ENCODE data around the gene PRND.
"Not testable (repeated sequence)": the region's sequence is repeated elsewhere in the genome, so short reads cannot be mapped to it uniquely, and the experiment has no call there.

Gene PRND

GRCh38 chr20:4737857-4738627, 16.3 kb downstream of the PRND start:
- DNase-seq (ENCODE audit: low spot score): no peak

- DNase-seq (ENCODE audit: low spot score): peak; percentile 74
These were observed 19.2 kb downstream of the PRND start for GRCh38 chr20:4740774-4741431.

- DNase-seq (ENCODE audit: low spot score): no peak
These were observed 27.1 kb downstream of the PRND start for GRCh38 chr20:4748847-4749246.

GRCh38 chr20:4749326-4749725, 27.6 kb downstream of the PRND start:
- DNase-seq (ENCODE audit: low spot score): no peak

- no peak for DNase-seq (ENCODE audit: low spot score)
These were observed 28.7 kb downstream of the PRND start for GRCh38 chr20:4750381-4750780.

- not testable (repeated sequence) for DNase-seq (ENCODE audit: low spot score)
These were observed 37.6 kb downstream of the PRND start for GRCh38 chr20:4759100-4759884.

GRCh38 chr20:4763261-4763660, 41.6 kb downstream of the PRND start:
- no peak for DNase-seq (ENCODE audit: low spot score)

GRCh38 chr20:4763723-4764510, 42.2 kb downstream of the PRND start:
- DNase-seq (ENCODE audit: low spot score): no peak

- DNase-seq (ENCODE audit: low spot score): no peak
These were observed 43.1 kb downstream of the PRND start for GRCh38 chr20:4764805-4765204.

- no peak for DNase-seq (ENCODE audit: low spot score)
These were observed 44.0 kb downstream of the PRND start for GRCh38 chr20:4765681-4766080.

- DNase-seq (ENCODE audit: low spot score): no peak
These were observed 44.9 kb downstream of the PRND start for GRCh38 chr20:4766631-4767030.

- no peak for DNase-seq (ENCODE audit: low spot score)
These were observed 45.4 kb downstream of the PRND start for GRCh38 chr20:4767084-4767483.

- no peak for DNase-seq (ENCODE audit: low spot score)
These were observed 47.6 kb downstream of the PRND start for GRCh38 chr20:4769328-4769727.

- no peak for DNase-seq (ENCODE audit: low spot score)
These were observed 48.3 kb downstream of the PRND start for GRCh38 chr20:4770026-4770425.

- DNase-seq (ENCODE audit: low spot score): no peak
These were observed 49.3 kb downstream of the PRND start for GRCh38 chr20:4771004-4771403.

- DNase-seq (ENCODE audit: low spot score): no peak
These were observed 50.4 kb downstream of the PRND start for GRCh38 chr20:4772132-4772531.

GRCh38 chr20:4773014-4773413, 51.3 kb downstream of the PRND start:
- not testable (repeated sequence) for DNase-seq (ENCODE audit: low spot score)

GRCh38 chr20:4773736-4774135, 52.0 kb downstream of the PRND start:
- no peak for DNase-seq (ENCODE audit: low spot score)

- DNase-seq (ENCODE audit: low spot score): no peak
These were observed 52.5 kb downstream of the PRND start for GRCh38 chr20:4774207-4774606.

- DNase-seq (ENCODE audit: low spot score): no peak
These were observed 53.8 kb downstream of the PRND start for GRCh38 chr20:4775322-4776078.

GRCh38 chr20:4776079-4776630, 54.4 kb downstream of the PRND start:
- DNase-seq (ENCODE audit: low spot score): no peak

Data from COLO829 (cell line).